Thyroid gland (tissue), 4 donors: ENCODE data around the gene ATP6V1C2.

Experiments
- CTCF ChIP-seq, 6 experiments: fragments of 200-600 bp in 3 of 6; fragments of 450-650 bp in 3 of 6; sonication (generic) in 3 of 6; IDR thresholded peaks; one replicate each; pipeline ENCODE4 v1.5.1; 2016 to 2019; ENCODE audit warnings: antibody characterized with exemption in 6 of 6, mild to moderate bottlenecking in 2 of 6, inconsistent platforms in 1 of 6, moderate library complexity in 1 of 6
- POLR2A ChIP-seq, 2 donors: fragments of 450-650 bp; IDR thresholded peaks; one replicate each; pipeline ENCODE4 v1.6.1; 2017; ENCODE audit warnings: antibody characterized with exemption in 2 of 2, mild to moderate bottlenecking in 2 of 2, moderate library complexity in 1 of 2

- TF ChIP-seq CTCF (IDR thresholded peaks at IDR 0.05), result no peak
- TF ChIP-seq POLR2A (IDR thresholded peaks at IDR 0.05), result no peak
Measured at GRCh38 chr2:10794876-10795275, 73.4 kb downstream of the ATP6V1C2 start.
